ENCODE data around the gene UBE2Z. TPM values are rescaled to one million over a fixed set of nuclear protein-coding genes. Genes with fewer than 3 reads are reported as not detected.

UBE2Z gene
- total RNA-seq, 1 donor from 2014 or later = 91.4 TPM

DNA sequence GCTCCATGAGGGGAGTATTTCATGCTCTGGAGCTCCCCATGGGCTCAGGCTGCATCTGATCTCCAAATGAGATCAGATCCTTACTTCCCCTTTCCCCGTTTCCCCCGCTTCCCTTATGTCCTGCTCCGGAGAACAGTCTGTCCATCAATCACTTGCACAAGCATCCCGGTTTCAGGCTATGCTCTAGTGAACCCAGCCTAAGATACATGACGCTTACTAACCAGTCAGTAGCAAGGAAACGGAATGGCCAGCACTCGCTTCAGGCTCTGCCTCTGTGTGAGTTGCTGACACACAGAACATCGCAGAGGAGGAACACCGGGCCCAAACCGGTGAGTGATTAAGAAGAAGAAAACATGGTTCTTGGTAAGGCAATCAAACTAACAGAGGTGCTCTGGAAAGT, 25.0 kb upstream of the UBE2Z start:
- no peak for DNase-seq
- Mint-ChIP-seq H3K27me3 (no peaks in the 10 kb centered on the region), H3K4me1 (peaks cover 8% of the 10 kb centered on the region), H3K27ac (no peak overlapping the region), H3K4me3 (no peak overlapping the region), H3K36me3 (ENCODE audit: low read depth) (no peaks in the 10 kb centered on the region), H3K9me3 (no peaks in the 10 kb centered on the region)
- intact Hi-C loops (cut with micrococcal nuclease) = no loop called here

DNA sequence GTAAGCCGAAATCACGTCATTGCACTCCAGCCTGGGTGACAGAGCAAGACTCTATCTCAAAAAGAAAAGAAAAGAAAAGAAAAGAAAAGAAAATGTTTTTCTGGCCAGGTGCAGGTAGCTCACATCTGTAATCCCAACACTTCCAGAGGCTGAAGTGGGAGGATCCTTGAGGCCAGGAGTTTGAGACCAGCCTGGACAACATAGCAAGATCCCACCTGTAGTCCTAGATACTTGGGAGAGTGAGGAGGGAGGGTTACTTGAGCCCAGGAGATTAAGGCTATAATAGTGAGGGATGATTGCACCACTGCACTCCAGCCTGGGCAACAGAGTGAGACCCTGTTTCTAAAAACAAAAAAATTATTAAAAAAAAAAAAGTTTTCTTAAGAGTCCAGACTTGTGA, 18.1 kb upstream of the UBE2Z start:
- no peak overlapping the region for H3K27ac Mint-ChIP-seq
- peaks cover 10% of the 10 kb centered on the region for H3K36me3 Mint-ChIP-seq (ENCODE audit: low read depth)
- no peak overlapping the region for H3K4me3 Mint-ChIP-seq
- DNase-seq = no peak
- no peaks in the 10 kb centered on the region for H3K9me3 Mint-ChIP-seq
- intact Hi-C loops (cut with micrococcal nuclease) = loop anchor here (10.0 kb wide), 1 partner anchor 785 kb away; the partner anchor contains the start of genes CBX1 and SNX11
- peaks cover 3% of the 10 kb centered on the region for H3K27me3 Mint-ChIP-seq
- H3K4me1 Mint-ChIP-seq = peaks cover 10% of the 10 kb centered on the region

GRCh38 chr17:48892940-48893645, 15.1 kb upstream of the UBE2Z start:
- intact Hi-C loops (cut with micrococcal nuclease) = loop anchor here (1.0 to 10.0 kb wide), 5 partner anchors 15 to 788 kb away; partner anchors contain the start of genes CALCOCO2, CBX1, SNF8 and SNX11
- Mint-ChIP-seq H3K36me3 (ENCODE audit: low read depth) (peaks cover 24% of the 10 kb centered on the region), H3K27ac (peak overlapping the region; percentile 97), H3K9me3 (no peaks in the 10 kb centered on the region), H3K4me3 (peak overlapping the region; percentile 90), H3K4me1 (peaks cover 18% of the 10 kb centered on the region), H3K27me3 (peaks cover 3% of the 10 kb centered on the region)
- DNase-seq = no peak

GRCh38 chr17:48893646-48894508, 14.3 kb upstream of the UBE2Z start:
- H3K27me3 Mint-ChIP-seq = peaks cover 3% of the 10 kb centered on the region
- peaks cover 18% of the 10 kb centered on the region for H3K4me1 Mint-ChIP-seq
- no peak for DNase-seq
- H3K4me3 Mint-ChIP-seq = peak overlapping the region; percentile 90
- H3K36me3 Mint-ChIP-seq (ENCODE audit: low read depth) = peaks cover 24% of the 10 kb centered on the region
- no peaks in the 10 kb centered on the region for H3K9me3 Mint-ChIP-seq
- no peak overlapping the region for H3K27ac Mint-ChIP-seq
- intact Hi-C loops (cut with micrococcal nuclease) = loop anchor here (10.0 kb wide), 1 partner anchor 789 kb away; the partner anchor contains the start of genes CBX1 and SNX11

DNA sequence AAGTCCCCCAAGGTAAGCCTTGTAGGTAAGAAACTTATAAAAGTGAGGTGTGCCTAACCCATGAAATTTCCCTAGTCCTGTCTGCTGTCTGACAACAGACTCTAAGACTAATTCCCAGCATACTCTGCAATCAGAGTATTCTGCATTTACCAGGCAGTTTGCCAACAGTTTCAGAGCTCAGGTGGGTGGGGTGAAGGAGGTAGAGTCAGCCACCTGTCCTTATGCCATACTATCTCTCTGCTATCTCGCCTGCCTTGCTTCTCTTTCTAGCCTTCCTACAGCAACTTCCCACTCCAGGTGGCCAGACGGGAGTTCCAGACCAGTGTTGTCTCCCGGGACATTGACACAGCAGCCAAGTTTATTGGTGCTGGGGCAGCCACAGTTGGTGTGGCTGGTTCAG, 13.3 kb upstream of the UBE2Z start:
- intact Hi-C loops (cut with micrococcal nuclease) = loop anchor here (10.0 kb wide), 1 partner anchor 790 kb away; the partner anchor contains the start of genes CBX1 and SNX11
- peaks cover 27% of the 10 kb centered on the region for H3K36me3 Mint-ChIP-seq (ENCODE audit: low read depth)
- H3K27ac Mint-ChIP-seq = no peak overlapping the region
- DNase-seq = no peak
- H3K9me3 Mint-ChIP-seq = no peaks in the 10 kb centered on the region
- no peak overlapping the region for H3K4me3 Mint-ChIP-seq
- H3K27me3 Mint-ChIP-seq = peaks cover 3% of the 10 kb centered on the region
- peaks cover 18% of the 10 kb centered on the region for H3K4me1 Mint-ChIP-seq

DNA sequence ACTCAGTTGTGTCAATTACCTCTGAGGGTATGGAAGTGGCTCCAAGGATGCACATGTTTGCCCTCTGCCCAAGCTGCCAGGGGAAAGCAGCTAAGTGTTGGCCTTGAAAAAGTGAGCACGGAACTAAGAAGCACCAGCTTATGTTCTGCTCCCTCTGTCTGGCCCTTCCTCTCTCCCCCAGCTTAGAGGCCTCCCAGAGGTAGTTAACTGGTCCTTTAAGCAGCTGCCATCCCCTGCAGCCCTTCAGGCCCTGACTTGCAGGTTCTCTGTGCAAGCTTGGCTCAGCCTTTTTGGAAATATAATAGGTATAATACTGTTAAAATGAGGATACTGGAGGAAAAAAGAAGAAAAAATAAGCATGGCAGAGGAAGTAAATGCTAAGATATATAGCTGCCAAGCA, 7.0 kb upstream of the UBE2Z start:
- intact Hi-C loops (cut with micrococcal nuclease) = no loop called here
- Mint-ChIP-seq H3K4me1 (peaks cover 2% of the 10 kb centered on the region), H3K4me3 (no peak overlapping the region), H3K9me3 (no peaks in the 10 kb centered on the region), H3K27ac (no peak overlapping the region), H3K27me3 (no peaks in the 10 kb centered on the region), H3K36me3 (ENCODE audit: low read depth) (peaks cover 9% of the 10 kb centered on the region)
- no peak for DNase-seq

DNA sequence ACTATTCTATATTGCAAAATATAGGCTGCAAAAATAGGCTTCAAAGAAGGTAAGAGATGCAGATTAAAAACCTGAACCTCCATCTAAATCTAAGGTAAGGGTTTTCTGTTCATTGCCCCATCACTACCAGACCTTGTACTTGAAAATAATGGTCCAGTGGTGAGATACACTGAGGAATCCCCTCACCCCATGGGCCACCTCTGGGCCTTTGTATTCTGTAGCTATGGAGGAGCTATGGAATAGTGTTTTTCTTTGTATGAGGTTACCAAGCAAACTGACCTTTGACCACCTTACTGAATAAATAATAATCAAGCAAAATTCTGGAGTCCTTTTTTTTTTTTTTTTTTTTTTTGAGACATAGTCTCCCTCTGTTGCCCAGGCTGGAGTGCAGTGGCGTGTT, 4.8 kb upstream of the UBE2Z start:
- H3K4me3 Mint-ChIP-seq = no peak overlapping the region

DNA sequence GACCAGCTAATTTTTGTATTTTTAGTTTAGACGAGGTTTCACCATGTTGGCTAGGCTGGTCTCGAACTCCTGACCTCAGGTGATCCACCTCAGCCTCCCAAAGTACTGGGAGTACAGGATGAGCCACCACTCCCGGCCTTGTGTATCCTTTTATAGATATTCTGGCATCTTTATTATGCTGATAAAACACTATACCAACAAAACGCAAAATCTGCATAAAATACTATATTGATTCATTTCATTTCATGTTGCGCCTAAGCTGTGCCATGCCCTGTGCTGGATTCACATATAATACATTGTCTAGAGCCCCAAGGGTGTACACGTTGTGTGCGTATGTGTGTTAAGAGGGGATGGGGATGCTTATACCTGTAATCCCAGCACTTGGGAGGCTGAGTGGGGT, 3.8 kb upstream of the UBE2Z start:
- no peaks in the 10 kb centered on the region for H3K9me3 Mint-ChIP-seq
- intact Hi-C loops (cut with micrococcal nuclease) = no loop called here
- no peak for DNase-seq

More for the DNA sequence above, 4.8 kb upstream of the UBE2Z start:
- Mint-ChIP-seq H3K36me3 (ENCODE audit: low read depth) (peaks cover 6% of the 10 kb centered on the region), H3K27ac (no peak overlapping the region), H3K4me1 (peaks cover 5% of the 10 kb centered on the region), H3K9me3 (no peaks in the 10 kb centered on the region), H3K27me3 (no peaks in the 10 kb centered on the region)
- intact Hi-C loops (cut with micrococcal nuclease) = no loop called here
- no peak for DNase-seq

GRCh38 chr17:48905987-48906515, 2.2 kb upstream of the UBE2Z start:
- Mint-ChIP-seq H3K9me3 (no peaks in the 10 kb centered on the region), H3K27me3 (no peaks in the 10 kb centered on the region), H3K27ac (peak overlapping the region; percentile 15), H3K4me1 (peaks cover 24% of the 10 kb centered on the region), H3K4me3 (no peak overlapping the region), H3K36me3 (ENCODE audit: low read depth) (peaks cover 22% of the 10 kb centered on the region)
- DNase-seq = no peak
- intact Hi-C loops (cut with micrococcal nuclease) = no loop called here

More for the DNA sequence above, 3.8 kb upstream of the UBE2Z start:
- peaks cover 10% of the 10 kb centered on the region for H3K36me3 Mint-ChIP-seq (ENCODE audit: low read depth)
- H3K4me3 Mint-ChIP-seq = no peak overlapping the region
- peaks cover 8% of the 10 kb centered on the region for H3K4me1 Mint-ChIP-seq
- no peaks in the 10 kb centered on the region for H3K27me3 Mint-ChIP-seq
- H3K27ac Mint-ChIP-seq = no peak overlapping the region

- Mint-ChIP-seq H3K4me1 (peaks cover 38% of the 10 kb centered on the region), H3K27me3 (no peaks in the 10 kb centered on the region), H3K27ac (peak overlapping the region; percentile 98), H3K4me3 (peak overlapping the region; percentile 96), H3K36me3 (ENCODE audit: low read depth) (peaks cover 34% of the 10 kb centered on the region), H3K9me3 (no peaks in the 10 kb centered on the region)
- DNase-seq = no peak
- intact Hi-C loops (cut with micrococcal nuclease) = loop anchor here (1.0 to 2.0 kb wide), 3 partner anchors 15 to 285 kb away; partner anchors contain the start of genes ATP5MC1 and SNF8
Measured at GRCh38 chr17:48907713-48908046, 527 bp upstream of the UBE2Z start.

DNA sequence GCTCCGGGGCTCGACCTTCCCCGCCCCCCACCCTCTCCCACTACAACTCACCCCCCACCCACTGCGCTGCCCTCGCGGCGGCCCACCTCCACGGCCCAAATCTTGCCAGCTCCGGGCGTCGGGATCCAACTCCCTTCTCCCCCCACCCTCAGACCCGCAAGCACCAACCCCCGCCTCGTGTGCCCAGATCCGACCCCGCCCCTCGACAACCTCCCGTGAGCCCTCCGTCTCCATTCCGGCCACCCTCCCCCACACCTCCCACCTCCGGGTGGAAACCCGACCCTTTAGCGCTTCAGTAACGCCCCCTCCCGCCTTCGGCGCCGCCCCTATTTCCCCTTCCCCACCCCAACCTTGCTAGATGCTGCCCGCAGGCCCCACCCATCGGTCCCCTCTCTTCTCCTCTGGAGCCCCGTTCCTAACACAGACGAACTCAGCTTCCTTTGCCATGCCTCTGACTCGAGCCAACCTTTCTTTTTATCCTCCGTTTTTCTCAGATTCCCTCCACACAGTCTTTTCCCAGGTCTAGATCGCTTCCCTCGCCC, 717 bp downstream of the UBE2Z start:
- no peaks in the 10 kb centered on the region for H3K27me3 Mint-ChIP-seq
- peaks cover 45% of the 10 kb centered on the region for H3K36me3 Mint-ChIP-seq (ENCODE audit: low read depth)
- no peaks in the 10 kb centered on the region for H3K9me3 Mint-ChIP-seq
- peak; percentile 95 for DNase-seq
- H3K4me3 Mint-ChIP-seq = peak overlapping the region; percentile 96
- intact Hi-C loops (cut with micrococcal nuclease) = loop anchor here (1.0 to 2.0 kb wide), 3 partner anchors 17 to 284 kb away; partner anchors contain the start of genes ATP5MC1 and SNF8
- peaks cover 44% of the 10 kb centered on the region for H3K4me1 Mint-ChIP-seq
- H3K27ac Mint-ChIP-seq = peak overlapping the region; percentile 89

- H3K4me3 Mint-ChIP-seq = peak overlapping the region; percentile 96
- peaks cover 52% of the 10 kb centered on the region for H3K36me3 Mint-ChIP-seq (ENCODE audit: low read depth)
- H3K27me3 Mint-ChIP-seq = no peaks in the 10 kb centered on the region
- H3K4me1 Mint-ChIP-seq = peaks cover 52% of the 10 kb centered on the region
- intact Hi-C loops (cut with micrococcal nuclease) = loop anchor here (2.0 kb wide), 2 partner anchors 35 to 283 kb away; partner anchors contain the start of gene SNF8
- no peaks in the 10 kb centered on the region for H3K9me3 Mint-ChIP-seq
- peak overlapping the region; percentile 89 for H3K27ac Mint-ChIP-seq
- no peak for DNase-seq
Measured at GRCh38 chr17:48909783-48910182, 1.6 kb downstream of the UBE2Z start.

GRCh38 chr17:48910370-48910769, 2.2 kb downstream of the UBE2Z start:
- DNase-seq = no peak
- H3K4me1 Mint-ChIP-seq = peaks cover 55% of the 10 kb centered on the region
- intact Hi-C loops (cut with micrococcal nuclease) = no loop called here
- no peaks in the 10 kb centered on the region for H3K9me3 Mint-ChIP-seq
- H3K4me3 Mint-ChIP-seq = peak overlapping the region; percentile 96
- peaks cover 53% of the 10 kb centered on the region for H3K36me3 Mint-ChIP-seq (ENCODE audit: low read depth)
- H3K27ac Mint-ChIP-seq = peak overlapping the region; percentile 53
- no peaks in the 10 kb centered on the region for H3K27me3 Mint-ChIP-seq

All from activated CD4-positive, alpha-beta T cell treated with anti-CD3 and anti-CD28 coated beads, Interleukin-2, amount 10 ng/mL, durations not matched to agents 24 days and 14 days (primary cell).